Measurements from ENCODE around the gene SLC35F3.

GRCh38 chr1:233909195-233909594 is 4.7 kb downstream of the SLC35F3 start:
- no peak for TF ChIP-seq POLR2A (IDR thresholded peaks at IDR 0.05)
- TF ChIP-seq CTCF (IDR thresholded peaks at IDR 0.05): no peak
- no peak for TF ChIP-seq EP300 (IDR thresholded peaks at IDR 0.05)

All from suprapubic skin (tissue), 3 donors.